K562 (cell line): Measurements from ENCODE around the gene C17orf114.

Experiments
- ATAC-seq: fragments of 200-7000 bp; cut with Tn5 transposase; 3 replicates; pipeline ENCODE4 v1.9.1; 2020; ENCODE audit warnings: moderate library complexity
- BruUV-seq: library from RNA; stranded (reverse); fragments of 400-500 nt; replicated peaks from 2 replicates; lab custom pipeline; 2021; lab: Mats Ljungman, UMichigan
- CTCF ChIA-PET: fragments of 300-600 bp; formaldehyde crosslinking; extraction: SDS; loops from one replicate; lab custom pipeline; 2021; ENCODE audit warnings: low intra/inter-chr PET ratio; lab: Yijun Ruan, JAX
- POLR2A ChIA-PET: fragments of 300-600, 350-650 bp; sonication (Branson Sonifier 250); formaldehyde crosslinking; extraction: SDS; loops from one replicate; lab custom pipeline; 2021; ENCODE audit warnings: antibody characterized with exemption, inconsistent platforms; lab: Yijun Ruan, JAX
- DNase-seq, 4 experiments: peaks; one replicate each; pipeline versions ENCODE4 v3.0.0 to v3.0.0-alpha.2; 2011 to 2018; ENCODE audit warnings: low spot score in 3 of 4, mixed read lengths in 3 of 4; ENCODE audit errors: extremely low read depth in 1 of 4
- FAIRE-seq: peaks from 2 replicates; lab custom pipeline; 2011; peaks lifted over from hg19 to GRCh38; lab: Jason Lieb, UNC
- H2AFZ ChIP-seq: 2 replicates; pipeline ENCODE4 v1.6.0; 2011; ENCODE audit warnings: low read depth, low read length, control low read depth, inconsistent platforms
- H3K27ac ChIP-seq: fragments of 200-600 bp; 3 replicates; pipeline ENCODE4 v1.8.0; 2011; ENCODE audit warnings: low read depth, mild to moderate bottlenecking, control low read depth, inconsistent platforms, low read length, moderate library complexity, mixed read lengths; ENCODE audit errors: extremely low read depth
- H3K27me3 ChIP-seq, 2 experiments: fragments of 300-600 bp in 1 of 2; 2 replicates in 1 of 2; 3 replicates in 1 of 2; pipeline versions ENCODE4 v1.6.0 to v1.8.0; 2011; ENCODE audit warnings: inconsistent platforms in 2 of 2, low read length in 2 of 2, mild to moderate bottlenecking in 1 of 2, mixed read lengths in 1 of 2, moderate library complexity in 1 of 2; ENCODE audit not compliant: control insufficient read depth in 2 of 2, insufficient read depth in 2 of 2
- H3K36me3 ChIP-seq: fragments of 300-600 bp; 3 replicates; pipeline ENCODE4 v1.8.0; 2011; ENCODE audit warnings: mild to moderate bottlenecking, low read length, inconsistent platforms; ENCODE audit not compliant: control insufficient read depth, insufficient read depth
- H3K4me1 ChIP-seq, 2 experiments: fragments of 200-600 bp in 1 of 2; replicated peaks in 1 of 2; 2 replicates in 1 of 2; 3 replicates in 1 of 2; pipeline versions ENCODE4 v1.5.1 to v1.8.0; 2011; ENCODE audit warnings: inconsistent platforms in 2 of 2, low read length in 2 of 2, mild to moderate bottlenecking in 1 of 2, mixed read lengths in 1 of 2, moderate library complexity in 1 of 2; ENCODE audit not compliant: control insufficient read depth in 2 of 2, insufficient read depth in 2 of 2
- H3K4me2 ChIP-seq: 2 replicates; pipeline ENCODE4 v1.6.1; 2011; ENCODE audit warnings: low read length, control low read depth, inconsistent platforms, mixed read lengths; ENCODE audit not compliant: insufficient read depth
- H3K4me3 ChIP-seq: fragments of 200-600 bp; sonication (generic), shearing (Covaris generic); 2 replicates; pipeline ENCODE4 v1.5.1; 2016; ENCODE audit warnings: control low read depth, inconsistent platforms
- H3K79me2 ChIP-seq: fragments of 200-600 bp; 3 replicates; pipeline ENCODE4 v1.8.0; 2011; ENCODE audit warnings: low read length, inconsistent platforms; ENCODE audit not compliant: control insufficient read depth, insufficient read depth
- H3K9ac ChIP-seq, 2 experiments: 2 replicates each; pipeline versions ENCODE4 v1.6.0 to v1.6.1; 2011; ENCODE audit warnings: low read depth in 2 of 2, low read length in 2 of 2, control low read depth in 1 of 2, inconsistent platforms in 1 of 2, mild to moderate bottlenecking in 1 of 2, mixed read lengths in 1 of 2; ENCODE audit not compliant: insufficient read depth in 1 of 2
- H3K9me1 ChIP-seq: one replicate; pipeline ENCODE4 v1.6.0; 2011; ENCODE audit warnings: inconsistent platforms, mild to moderate bottlenecking, low read length, moderate library complexity; ENCODE audit not compliant: control insufficient read depth, insufficient read depth
- H3K9me3 ChIP-seq: replicated peaks from 2 replicates; pipeline ENCODE4 v1.5.1; 2011; ENCODE audit warnings: low read depth, low read length, inconsistent platforms; ENCODE audit not compliant: control insufficient read depth, insufficient read depth
- H4K20me1 ChIP-seq: replicated peaks from 2 replicates; pipeline ENCODE4 v1.6.1; 2011; ENCODE audit warnings: low read length, inconsistent platforms, mixed read lengths; ENCODE audit not compliant: control insufficient read depth, insufficient read depth
- ADNP ChIP-seq: fragments of 200-800 bp; sonication (Bioruptor generic); IDR thresholded peaks from 2 replicates; pipeline ENCODE4 v1.6.1; 2016; ENCODE audit warnings: missing genetic modification characterization, missing compliant biosample characterization
- ATF2 ChIP-seq: sonication (generic); formaldehyde crosslinking; IDR thresholded peaks from 2 replicates; pipeline ENCODE4 v1.8.1; 2022; ENCODE audit warnings: missing genetic modification reagents
- CEBPG ChIP-seq, 3 experiments: fragments of 200-800 bp in 1 of 3; sonication (Bioruptor generic) in 1 of 3; sonication (generic) in 1 of 3; formaldehyde crosslinking in 1 of 3; IDR thresholded peaks in 2 of 3; conservative IDR thresholded peaks in 1 of 3; 2 replicates each; pipeline versions ENCODE4 v1.6.1 to v1.8.0; 2016 to 2022; ENCODE audit warnings: missing compliant biosample characterization in 2 of 3, missing genetic modification characterization in 2 of 3, mild to moderate bottlenecking in 1 of 3, missing genetic modification reagents in 1 of 3
- DIDO1 ChIP-seq: fragments of 450-650 bp; IDR thresholded peaks from 2 replicates; pipeline ENCODE4 v1.6.1; 2016; ENCODE audit warnings: low read depth, missing biosample characterization, missing genetic modification characterization
- HDGF ChIP-seq: fragments of 450-650 bp; IDR thresholded peaks from 2 replicates; pipeline ENCODE4 v1.6.1; 2016
- L3MBTL2 ChIP-seq: fragments of 450-650 bp; IDR thresholded peaks from 2 replicates; pipeline ENCODE4 v1.6.1; 2016; ENCODE audit warnings: mild to moderate bottlenecking, moderate library complexity
- MCM7 ChIP-seq, 2 experiments: fragments of 450-650 bp; IDR thresholded peaks; 2 replicates each; pipeline ENCODE4 v1.6.1; 2016 to 2018
- RREB1 ChIP-seq: fragments of 250-450 bp; sonication (Bioruptor Pico); IDR thresholded peaks from 2 replicates; pipeline ENCODE4 v1.4.0; 2020
- SETDB1 ChIP-seq: IDR thresholded peaks from one replicate; pipeline ENCODE4 v1.6.1; 2012; ENCODE audit warnings: low read length, control low read depth, inconsistent platforms
- SIRT6 ChIP-seq: IDR thresholded peaks from one replicate; pipeline ENCODE4 v1.6.1; 2012; ENCODE audit warnings: low read depth, mild to moderate bottlenecking, control low read depth, inconsistent platforms, low read length, moderate library complexity
- SREBF2 ChIP-seq: sonication (generic); formaldehyde crosslinking; IDR thresholded peaks from 2 replicates; pipeline ENCODE4 v1.4.0; 2020; ENCODE audit warnings: mild to moderate bottlenecking, missing genetic modification reagents
- ZFP36 ChIP-seq: fragments of 150-350 bp; IDR thresholded peaks from 2 replicates; pipeline ENCODE4 v1.6.1; 2018; ENCODE audit warnings: low read length, low read depth; ENCODE audit not compliant: partially characterized antibody
- ZNF165 ChIP-seq: fragments of 250-450 bp; sonication (Bioruptor Pico); IDR thresholded peaks from 2 replicates; pipeline ENCODE4 v1.4.0; 2020; ENCODE audit warnings: borderline replicate concordance
- ZNF668 ChIP-seq: fragments of 250-450 bp; sonication (Bioruptor Pico); IDR thresholded peaks from 2 replicates; pipeline ENCODE4 v1.8.0; 2022; ENCODE audit warnings: mild to moderate bottlenecking, inconsistent platforms
- WGBS: fragments of 100-300 bp; shearing (Covaris generic); methylation state at CpG from one replicate; pipeline ENCODE4 v1.1.6; 2016; ENCODE audit warnings: low coverage, mixed read lengths; ENCODE audit not compliant: insufficient coverage; ENCODE audit errors: missing lambda C conversion rate; 5-methylcytosine and 5-hydroxymethylcytosine counted together
- in situ Hi-C: fragments of 300-500 bp; cut with MboI; formaldehyde crosslinking; loops from 4 replicates; pipeline ENCODE4 v1.15.0; 2018; ENCODE audit warnings: inconsistent platforms, mixed read lengths
- intact Hi-C: fragments of 100-400 bp; cut with micrococcal nuclease; formaldehyde crosslinking; loops from 2 replicates; pipeline ENCODE4 v1.14.2; 2022

C17orf114 gene

GRCh38 chr17:4782652-4783051, 19.5 kb downstream of the C17orf114 start:
- H3K27me3 ChIP-seq = peaks cover 6 to 33% of the 10 kb centered on the region in 2 experiments; a peak in 3 of 5 replicates
- no peak overlapping the region for H3K4me3 ChIP-seq
- FAIRE-seq (no peak), DNase-seq (peak; percentile 61 to 67 (median 62)), ATAC-seq (peak; percentile 90)
- no peaks in the 10 kb centered on the region for H3K9me1 ChIP-seq
- H3K9ac ChIP-seq = peak overlapping the region in 1 of 2 experiments; percentile 45; a peak in 2 of 4 replicates
- H3K27ac ChIP-seq = no peak overlapping the region
- H3K36me3 ChIP-seq = no peaks in the 10 kb centered on the region
- intact Hi-C loops = no loop called here
- peak overlapping the region; percentile 10; the same call in 1 of the 2 replicates for H3K4me2 ChIP-seq
- no peaks in the 10 kb centered on the region for H3K9me3 ChIP-seq
- WGBS = 20% methylated on average over 7 of the region's 28 CpGs
- ChIA-PET CTCF (no interaction called here), POLR2A (interaction anchor here (0.7 kb wide), 1 partner anchor 10 kb away, joined by 3 read pairs; no protein-coding TSS in a partner anchor)
- 0 out of 2 replicates have a peak overlapping the region, but pooled peaks have one; percentile 40 for H2AFZ ChIP-seq
- no peaks in the 10 kb centered on the region for H4K20me1 ChIP-seq
- H3K79me2 ChIP-seq = no peaks in the 10 kb centered on the region
- no TSS peak for BruUV-seq
- H3K4me1 ChIP-seq = peaks cover 0 to 19% of the 10 kb centered on the region in 2 experiments; a peak in 3 of 5 replicates
- in situ Hi-C loops = no loop called here
- TF ChIP-seq ZNF165 (CRISPR knock-in tag) (no peak), SREBF2 (CRISPR knock-in tag) (no peak), ADNP (tag) (no peak), CEBPG (CRISPR knock-in tag; IDR thresholded peaks at IDR 0.05) (0 out of 2 replicates have a peak, but pooled peaks have one; percentile 32), CEBPG (tag; conservative IDR thresholded peaks at IDR 0.05 in 1 of 2, IDR thresholded peaks at IDR 0.05 in 1 of 2) (no peak), ZNF668 (no peak), L3MBTL2 (peak; percentile 96), HDGF (no peak), SIRT6 (no peak), MCM7 (IDR thresholded peaks at IDR 0.05) (no peak), ATF2 (no peak), ZFP36 (no peak), SETDB1 (no peak), DIDO1 (tag) (no peak), RREB1 (CRISPR knock-in tag) (no peak)
